OCI-LY3 (cell line): ENCODE measurements around the gene MTHFSD.
"Not testable (repeated sequence)": the region's sequence is repeated elsewhere in the genome, so short reads cannot be mapped to it uniquely, and the experiment has no call there.

Source experiments
- EZH2phosphoT487 ChIP-seq: fragments of 200-600 bp; shearing (Covaris generic); IDR thresholded peaks from 2 replicates; pipeline ENCODE4 v1.6.1; 2018; ENCODE audit warnings: antibody characterized with exemption, mixed run types, low read depth
- TF ChIP-seq, protein P1 (sequence below): fragments of 200-600, 300-600 bp; sonication (generic); IDR thresholded peaks from 2 replicates; pipeline ENCODE4 v1.5.1; 2014; ENCODE audit warnings: antibody characterized with exemption, low read length, low read depth

DNA sequence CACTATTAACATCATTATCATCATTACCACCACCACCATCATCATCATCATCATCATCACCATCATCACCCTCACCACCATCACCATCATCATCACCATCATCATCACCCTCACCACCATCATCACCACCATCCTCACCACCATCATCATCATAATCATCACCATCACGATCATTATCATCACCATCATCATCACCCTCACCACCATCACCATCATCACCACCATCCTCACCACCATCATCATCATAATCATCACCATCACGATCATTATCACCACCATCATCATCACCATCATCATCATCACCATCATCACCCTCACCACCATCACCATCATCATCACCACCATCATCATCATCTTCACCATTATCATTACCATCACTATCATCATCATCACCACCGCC, 32.9 kb upstream of the MTHFSD start:
- TF ChIP-seq, protein P1, sequence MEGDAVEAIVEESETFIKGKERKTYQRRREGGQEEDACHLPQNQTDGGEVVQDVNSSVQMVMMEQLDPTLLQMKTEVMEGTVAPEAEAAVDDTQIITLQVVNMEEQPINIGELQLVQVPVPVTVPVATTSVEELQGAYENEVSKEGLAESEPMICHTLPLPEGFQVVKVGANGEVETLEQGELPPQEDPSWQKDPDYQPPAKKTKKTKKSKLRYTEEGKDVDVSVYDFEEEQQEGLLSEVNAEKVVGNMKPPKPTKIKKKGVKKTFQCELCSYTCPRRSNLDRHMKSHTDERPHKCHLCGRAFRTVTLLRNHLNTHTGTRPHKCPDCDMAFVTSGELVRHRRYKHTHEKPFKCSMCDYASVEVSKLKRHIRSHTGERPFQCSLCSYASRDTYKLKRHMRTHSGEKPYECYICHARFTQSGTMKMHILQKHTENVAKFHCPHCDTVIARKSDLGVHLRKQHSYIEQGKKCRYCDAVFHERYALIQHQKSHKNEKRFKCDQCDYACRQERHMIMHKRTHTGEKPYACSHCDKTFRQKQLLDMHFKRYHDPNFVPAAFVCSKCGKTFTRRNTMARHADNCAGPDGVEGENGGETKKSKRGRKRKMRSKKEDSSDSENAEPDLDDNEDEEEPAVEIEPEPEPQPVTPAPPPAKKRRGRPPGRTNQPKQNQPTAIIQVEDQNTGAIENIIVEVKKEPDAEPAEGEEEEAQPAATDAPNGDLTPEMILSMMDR = not testable (repeated sequence)
- not testable (repeated sequence) for TF ChIP-seq EZH2phosphoT487
